GM12873 (cell line): ENCODE measurements around the gene ZNF608.

Experiments used
- CTCF ChIP-seq: IDR thresholded peaks from 2 replicates; pipeline ENCODE4 v1.5.1; 2012; ENCODE audit warnings: low read depth, mild to moderate bottlenecking, moderate library complexity, low read length, control low read depth; ENCODE audit not compliant: insufficient read depth; ENCODE audit errors: missing control alignments

The ZNF608 gene

DNA sequence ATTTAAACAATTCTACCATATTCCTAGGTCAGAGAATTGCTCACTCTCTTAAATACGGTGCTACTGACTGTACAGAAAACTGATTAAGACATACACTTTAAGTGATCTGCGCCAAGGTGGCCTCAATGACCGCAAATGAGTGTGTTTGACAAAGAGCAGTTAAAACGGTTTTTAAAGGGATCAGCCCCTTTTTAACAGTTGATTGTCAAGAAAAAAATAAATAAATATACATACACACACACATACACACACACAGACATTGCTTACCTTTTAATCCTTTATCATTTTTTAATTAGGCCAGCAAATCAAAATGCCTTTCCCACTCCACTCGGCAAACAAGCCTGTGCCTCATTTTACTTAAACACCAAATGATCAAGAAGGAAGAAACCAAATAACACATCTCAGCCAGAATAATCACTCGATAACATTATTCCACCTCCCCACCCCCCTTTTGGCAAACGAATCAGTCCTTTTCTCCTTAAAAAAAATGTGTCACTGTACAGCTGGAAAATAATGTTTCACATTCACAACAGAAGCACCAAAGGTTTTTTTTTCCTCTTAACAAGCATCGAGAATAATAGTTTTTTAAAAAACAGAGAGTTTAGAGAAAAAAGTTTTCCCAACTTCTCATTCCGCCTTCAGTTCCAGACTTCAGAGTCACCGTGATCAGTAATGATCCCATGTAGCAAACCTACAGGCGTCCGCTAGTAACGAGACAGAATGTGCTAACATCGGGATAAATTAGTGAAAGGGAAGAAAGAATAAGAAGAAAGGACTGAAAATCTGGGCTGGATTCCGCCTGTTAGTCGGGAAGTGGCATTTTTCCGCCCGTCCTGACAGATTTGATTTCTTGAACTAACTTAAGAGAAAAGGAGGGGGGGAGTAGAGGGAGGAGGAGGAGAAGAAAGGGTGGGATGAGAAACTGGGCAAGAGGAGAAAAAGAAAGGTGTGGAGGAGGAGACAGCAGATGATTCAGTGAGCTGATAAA lies at the start of gene ZNF608:
ZNF608 (minus strand) TSS at position 712 of the 988 bp plus-strand sequence. CDS start 1,650 bp downstream, outside the sequence.
- TF ChIP-seq CTCF = no peak

DNA sequence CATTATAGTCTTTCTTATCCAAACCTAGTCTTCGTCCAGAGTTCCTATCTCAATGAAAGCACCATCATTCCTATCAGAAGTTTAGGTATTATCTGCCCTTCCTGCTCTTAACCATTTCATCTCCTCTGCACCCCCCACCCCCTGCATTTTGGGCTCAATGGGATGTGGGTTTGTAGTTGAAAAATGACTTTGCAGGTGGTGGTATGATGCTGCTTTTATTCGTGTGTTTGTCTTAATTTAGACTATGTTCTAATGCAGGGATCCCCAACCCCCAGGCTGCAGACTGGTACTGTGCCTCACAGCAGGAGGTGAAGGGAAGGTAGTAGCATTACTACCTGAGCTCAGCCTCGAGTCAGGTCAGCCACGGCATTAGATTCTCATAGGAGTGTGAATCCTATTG lies 49.4 kb upstream of the ZNF608 start:
- TF ChIP-seq CTCF = no peak

DNA sequence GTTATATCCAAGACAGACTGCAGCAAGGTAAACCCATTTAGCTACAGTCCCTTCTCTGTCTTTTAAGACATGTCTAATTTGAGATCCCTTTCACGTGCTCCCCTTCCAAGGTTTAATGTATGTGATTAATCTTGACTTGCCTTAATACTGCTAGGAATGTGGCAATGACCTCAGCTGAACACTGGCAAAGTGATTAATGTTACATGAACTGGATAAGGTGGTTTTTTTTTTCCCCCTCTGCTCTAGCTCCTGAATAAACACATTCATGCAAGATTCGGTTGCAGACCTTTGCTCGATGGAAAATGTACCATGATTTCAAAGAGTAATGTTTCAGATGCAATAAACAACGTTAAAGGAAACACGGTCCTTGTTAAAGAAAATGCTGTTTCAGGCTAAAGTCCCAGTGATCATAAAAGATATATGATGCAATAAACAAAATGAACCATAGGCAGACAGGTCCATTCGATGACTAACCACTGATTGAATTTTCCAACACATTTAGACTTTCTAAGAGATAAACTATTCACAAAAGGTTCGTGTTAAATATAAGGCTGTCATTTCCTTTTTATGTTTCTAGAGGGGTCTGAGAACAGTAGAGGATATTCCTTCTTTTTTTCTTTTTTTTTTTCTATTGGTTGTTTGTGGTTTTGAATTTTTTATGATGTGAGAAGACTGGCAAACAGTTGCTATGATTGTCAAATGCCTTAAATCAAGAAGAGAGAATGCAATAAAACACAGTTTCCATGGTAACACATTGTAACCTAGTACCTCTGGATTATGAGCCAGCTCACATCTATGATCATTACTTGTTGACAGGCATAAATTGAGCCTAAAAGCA lies 44.7 kb upstream of the ZNF608 start:
- TF ChIP-seq CTCF = no peak

DNA sequence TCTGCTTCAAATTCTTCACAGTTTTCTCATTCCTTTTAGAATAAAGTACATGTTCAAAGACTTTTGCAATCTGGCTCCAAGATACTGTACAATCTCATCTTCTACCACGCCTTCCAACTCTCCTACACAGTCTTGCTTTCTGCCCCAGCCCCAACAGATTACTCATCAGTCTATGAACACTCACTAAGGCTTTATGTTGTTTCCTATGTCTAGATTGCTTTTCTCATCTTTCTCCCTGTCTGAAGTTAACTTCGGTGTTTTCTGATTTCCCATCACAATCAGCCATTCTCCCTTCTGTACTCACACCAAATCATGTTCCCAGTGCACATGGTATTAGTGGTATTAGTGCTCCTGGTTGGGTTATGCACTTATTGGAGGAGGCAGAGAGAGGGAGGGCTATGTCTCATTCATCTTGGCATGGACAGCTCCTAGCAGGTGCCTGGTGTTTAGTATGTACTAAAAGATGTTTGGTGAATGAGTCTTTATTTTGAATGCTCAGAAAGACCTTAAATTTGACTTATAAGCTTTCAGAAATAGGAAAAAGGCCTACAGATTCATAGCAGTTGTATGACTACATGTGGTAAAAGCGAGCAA lies 44.0 kb upstream of the ZNF608 start:
- no peak for TF ChIP-seq CTCF

- TF ChIP-seq CTCF = no peak
Observed at GRCh38 chr5:124789104-124789605, 42.7 kb upstream of the ZNF608 start.

DNA sequence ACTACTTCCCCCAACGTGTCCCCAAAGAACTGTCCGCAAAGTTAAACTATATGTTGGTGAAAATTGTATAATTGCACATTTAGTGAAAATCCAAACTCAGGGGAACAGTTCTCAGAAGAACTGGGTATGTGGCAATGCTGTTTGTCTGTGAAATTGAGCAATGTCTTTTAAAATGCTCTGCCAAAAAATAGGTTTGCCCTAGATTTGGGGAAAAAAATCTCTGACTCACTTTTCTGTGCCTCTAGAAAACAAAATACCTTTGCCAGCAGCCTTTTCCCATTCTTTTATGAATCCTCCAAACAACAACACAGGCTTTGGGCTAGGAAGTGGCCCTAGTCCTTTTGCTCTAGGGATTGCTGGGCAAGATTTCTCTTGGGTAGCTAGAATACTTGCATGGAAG lies 37.4 kb upstream of the ZNF608 start:
- no peak for TF ChIP-seq CTCF

DNA sequence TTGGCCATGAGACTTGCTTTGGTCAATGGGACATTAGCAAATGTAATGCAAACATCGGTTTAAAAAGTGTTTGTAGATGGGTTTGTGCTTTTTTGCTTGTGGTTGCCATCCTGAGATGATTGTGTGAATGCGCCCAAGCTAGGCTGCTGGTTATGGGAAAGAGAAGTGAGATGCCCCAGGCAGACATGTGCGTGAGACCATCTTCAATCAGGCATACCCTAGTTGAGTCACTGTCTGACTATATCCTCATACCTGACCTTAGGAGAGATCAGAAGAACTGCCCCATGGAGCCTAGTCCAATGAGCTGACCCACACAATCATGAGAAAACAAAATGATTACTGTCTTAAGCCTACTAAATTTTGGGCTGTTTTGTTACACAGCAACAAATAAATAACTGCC lies 36.8 kb upstream of the ZNF608 start:
- no peak for TF ChIP-seq CTCF
